ENCODE measurements around the gene FMNL3. TPM values are rescaled to one million over a fixed set of nuclear protein-coding genes. Genes with fewer than 3 reads are reported as not detected.
"Not testable (repeated sequence)": the region's sequence is repeated elsewhere in the genome, so short reads cannot be mapped to it uniquely, and the experiment has no call there.

The FMNL3 gene
- total RNA-seq, 1 donor from 2014 or later, result 11.0 TPM

DNA sequence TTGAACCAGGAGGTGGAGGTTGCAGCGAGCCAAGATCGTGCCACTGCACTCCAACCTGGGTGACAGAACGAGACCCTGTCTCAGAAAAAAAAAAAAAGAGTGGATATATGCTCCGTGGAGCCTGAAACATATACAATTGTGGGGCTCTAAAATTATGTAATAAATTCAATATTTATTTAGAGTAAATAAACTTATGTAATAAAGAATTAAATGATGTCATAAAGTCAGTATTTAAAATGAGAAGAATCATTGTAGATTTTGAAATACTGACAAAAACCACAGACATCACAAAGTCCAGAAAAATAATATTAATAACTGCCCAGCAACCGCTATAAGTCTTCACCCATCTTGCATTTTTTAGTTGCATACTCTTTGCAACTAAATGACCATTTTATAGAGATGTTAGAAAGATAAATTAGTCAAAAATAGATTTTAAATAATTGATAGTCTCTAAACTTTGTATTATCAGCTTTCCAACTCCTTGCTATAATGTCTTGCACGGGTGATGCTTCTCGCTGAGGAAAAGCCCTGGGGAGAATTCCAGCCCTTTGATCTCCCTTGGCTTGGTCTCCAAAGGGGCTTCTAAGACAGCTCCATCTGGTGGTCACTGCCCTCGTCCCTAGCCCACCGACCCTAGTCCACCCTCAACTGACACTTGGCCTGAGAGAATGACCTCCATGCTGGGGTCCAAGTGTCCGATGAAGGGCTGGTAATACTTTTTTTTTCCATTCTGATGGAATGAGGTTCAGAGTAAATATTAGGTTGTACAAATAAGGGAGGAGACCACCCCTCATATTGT lies 26.2 kb upstream of the FMNL3 start:
- Histone ChIP-seq H3K4me3 (no peak overlapping the region), H3K4me1 (no peaks in the 10 kb centered on the region), H3K36me3 (no peaks in the 10 kb centered on the region), H3K9me3 (no peaks in the 10 kb centered on the region), H3K27ac (no peak overlapping the region), H3K27me3 (no peaks in the 10 kb centered on the region)
- DNase-seq (ENCODE audit: extremely low spot score in 2 of 2), result no peak
- intact Hi-C loops (cut with DNase I), result no loop called here
- no peak for TF ChIP-seq POLR2A (IDR thresholded peaks at IDR 0.05)
- no peak for TF ChIP-seq POLR2AphosphoS5 (IDR thresholded peaks at IDR 0.05; ENCODE audit: insufficient read depth in 1 of 2, low read depth in 1 of 2)
- TF ChIP-seq CTCF (IDR thresholded peaks at IDR 0.05), result no peak

DNA sequence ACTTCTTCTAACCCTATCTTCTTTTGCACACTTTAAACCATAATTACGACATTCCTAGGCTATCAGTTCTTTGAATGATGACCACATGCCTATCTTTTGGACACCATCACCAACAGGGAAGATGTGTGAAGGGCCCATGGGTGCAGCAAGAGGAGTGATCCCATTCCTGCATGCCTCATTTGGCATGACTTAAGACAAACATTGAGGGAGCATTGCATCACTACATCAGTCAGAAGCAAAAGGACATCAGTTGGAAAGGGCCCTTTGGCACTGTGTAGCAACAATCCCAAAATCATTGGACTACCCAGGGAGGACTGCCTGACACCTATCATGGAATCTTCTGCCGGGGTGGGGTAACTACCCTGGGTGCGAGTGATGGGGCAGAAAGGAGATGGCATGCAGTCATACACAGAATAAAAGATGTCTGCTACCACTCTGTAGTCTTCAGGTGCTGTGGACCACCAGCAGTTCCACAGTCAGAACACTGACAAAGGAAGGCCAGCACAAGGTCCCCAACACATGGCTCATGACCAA lies 23.4 kb upstream of the FMNL3 start:
- intact Hi-C loops (cut with DNase I), result no loop called here
- Histone ChIP-seq H3K27me3 (no peaks in the 10 kb centered on the region), H3K4me3 (no peak overlapping the region), H3K36me3 (no peaks in the 10 kb centered on the region), H3K4me1 (no peaks in the 10 kb centered on the region), H3K27ac (no peak overlapping the region), H3K9me3 (no peaks in the 10 kb centered on the region)
- no peak for DNase-seq (ENCODE audit: extremely low spot score in 2 of 2)
- TF ChIP-seq POLR2A (IDR thresholded peaks at IDR 0.05), result no peak
- TF ChIP-seq POLR2AphosphoS5 (IDR thresholded peaks at IDR 0.05; ENCODE audit: insufficient read depth in 1 of 2, low read depth in 1 of 2), result no peak
- no peak for TF ChIP-seq CTCF (IDR thresholded peaks at IDR 0.05)

GRCh38 chr12:49730050-49730449 lies 22.8 kb upstream of the FMNL3 start:
- DNase-seq (ENCODE audit: extremely low spot score in 2 of 2), result no peak
- Histone ChIP-seq H3K4me3 (no peak overlapping the region), H3K36me3 (no peaks in the 10 kb centered on the region), H3K27me3 (no peaks in the 10 kb centered on the region), H3K27ac (no peak overlapping the region), H3K4me1 (no peaks in the 10 kb centered on the region), H3K9me3 (no peaks in the 10 kb centered on the region)
- intact Hi-C loops (cut with DNase I), result no loop called here
- TF ChIP-seq POLR2A (IDR thresholded peaks at IDR 0.05) (no peak), POLR2AphosphoS5 (IDR thresholded peaks at IDR 0.05; ENCODE audit: insufficient read depth in 1 of 2, low read depth in 1 of 2) (no peak), CTCF (IDR thresholded peaks at IDR 0.05) (no peak)

GRCh38 chr12:49728446-49728845 lies 21.2 kb upstream of the FMNL3 start:
- Histone ChIP-seq H3K4me3 (no peak overlapping the region), H3K27me3 (no peaks in the 10 kb centered on the region), H3K27ac (no peak overlapping the region), H3K36me3 (no peaks in the 10 kb centered on the region), H3K9me3 (no peaks in the 10 kb centered on the region), H3K4me1 (no peaks in the 10 kb centered on the region)
- intact Hi-C loops (cut with DNase I), result no loop called here
- no peak for DNase-seq (ENCODE audit: extremely low spot score in 2 of 2)
- TF ChIP-seq CTCF (IDR thresholded peaks at IDR 0.05) (no peak), POLR2A (IDR thresholded peaks at IDR 0.05) (no peak), POLR2AphosphoS5 (IDR thresholded peaks at IDR 0.05; ENCODE audit: insufficient read depth in 1 of 2, low read depth in 1 of 2) (no peak)

- H3K4me1 ChIP-seq; H3K27ac ChIP-seq; H3K4me3 ChIP-seq; H3K9me3 ChIP-seq; H3K27me3 ChIP-seq; intact Hi-C loops (cut with DNase I); H3K36me3 ChIP-seq; DNase-seq (ENCODE audit: extremely low spot score in 2 of 2): not testable (repeated sequence)
Observed at GRCh38 chr12:49721355-49721754, 14.2 kb upstream of the FMNL3 start.

Measured in vagina (tissue), 2 donors.